ENCODE data around the gene KIF16B. TPM values are rescaled to one million over a fixed set of nuclear protein-coding genes. Genes with fewer than 3 reads are reported as not detected.

The KIF16B gene
- total RNA-seq, 1 experiment from 2014 or later = 7.6 TPM

DNA sequence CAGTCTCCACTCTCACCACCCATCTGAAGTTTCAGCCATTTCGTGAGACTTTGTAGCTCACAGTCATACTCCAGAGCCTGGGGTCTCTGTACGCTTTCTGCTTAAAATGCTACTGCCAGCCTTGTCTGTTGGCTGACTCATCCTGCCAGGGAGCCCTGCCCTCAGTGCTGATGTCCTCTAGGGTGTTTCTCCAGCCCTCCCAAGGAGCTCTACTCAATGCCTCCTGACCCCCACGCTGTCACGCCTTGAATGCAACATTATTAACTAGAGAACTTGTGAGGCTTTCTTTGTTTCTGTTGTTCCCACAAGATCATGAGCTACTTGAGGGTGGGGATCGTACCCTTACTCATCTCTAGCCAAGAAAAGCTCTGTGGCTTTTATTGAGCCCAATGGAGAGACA is 20.1 kb downstream of the KIF16B start (continued):
- TF ChIP-seq, protein P1, sequence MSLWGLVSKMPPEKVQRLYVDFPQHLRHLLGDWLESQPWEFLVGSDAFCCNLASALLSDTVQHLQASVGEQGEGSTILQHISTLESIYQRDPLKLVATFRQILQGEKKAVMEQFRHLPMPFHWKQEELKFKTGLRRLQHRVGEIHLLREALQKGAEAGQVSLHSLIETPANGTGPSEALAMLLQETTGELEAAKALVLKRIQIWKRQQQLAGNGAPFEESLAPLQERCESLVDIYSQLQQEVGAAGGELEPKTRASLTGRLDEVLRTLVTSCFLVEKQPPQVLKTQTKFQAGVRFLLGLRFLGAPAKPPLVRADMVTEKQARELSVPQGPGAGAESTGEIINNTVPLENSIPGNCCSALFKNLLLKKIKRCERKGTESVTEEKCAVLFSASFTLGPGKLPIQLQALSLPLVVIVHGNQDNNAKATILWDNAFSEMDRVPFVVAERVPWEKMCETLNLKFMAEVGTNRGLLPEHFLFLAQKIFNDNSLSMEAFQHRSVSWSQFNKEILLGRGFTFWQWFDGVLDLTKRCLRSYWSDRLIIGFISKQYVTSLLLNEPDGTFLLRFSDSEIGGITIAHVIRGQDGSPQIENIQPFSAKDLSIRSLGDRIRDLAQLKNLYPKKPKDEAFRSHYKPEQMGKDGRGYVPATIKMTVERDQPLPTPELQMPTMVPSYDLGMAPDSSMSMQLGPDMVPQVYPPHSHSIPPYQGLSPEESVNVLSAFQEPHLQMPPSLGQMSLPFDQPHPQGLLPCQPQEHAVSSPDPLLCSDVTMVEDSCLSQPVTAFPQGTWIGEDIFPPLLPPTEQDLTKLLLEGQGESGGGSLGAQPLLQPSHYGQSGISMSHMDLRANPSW (CRISPR knock-in tag; conservative IDR thresholded peaks at IDR 0.05; ENCODE audit: low read depth) = no peak
- TF ChIP-seq ZBTB21 (CRISPR knock-in tag; IDR thresholded peaks at IDR 0.05; ENCODE audit: borderline replicate concordance) (no peak), ZNF317 (CRISPR knock-in tag; IDR thresholded peaks at IDR 0.05; ENCODE audit: borderline replicate concordance, low read depth) (no peak)

DNA sequence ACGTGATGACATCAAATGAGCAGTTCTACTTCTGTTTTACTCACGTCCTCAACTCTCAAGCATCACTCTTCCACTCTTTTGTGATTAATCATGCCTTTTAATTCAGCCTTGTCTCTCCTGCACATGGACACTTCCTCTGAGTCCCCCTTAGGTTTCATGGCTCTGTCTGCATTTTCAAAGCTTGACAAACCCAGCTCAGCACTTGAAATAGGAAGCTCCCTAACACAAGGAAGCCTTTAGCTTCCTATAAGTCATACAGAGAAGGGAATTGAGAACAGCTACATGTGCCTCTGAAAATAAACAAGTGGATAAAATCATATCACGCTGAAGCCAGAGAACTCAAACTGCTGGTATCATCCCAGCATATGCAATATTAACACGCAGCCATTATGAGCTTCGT is 21.2 kb downstream of the KIF16B start:
- CTCF ChIA-PET = no interaction called here
- ATAC-seq = no peak
- no peak overlapping the region for H3K27ac Mint-ChIP-seq

DNA sequence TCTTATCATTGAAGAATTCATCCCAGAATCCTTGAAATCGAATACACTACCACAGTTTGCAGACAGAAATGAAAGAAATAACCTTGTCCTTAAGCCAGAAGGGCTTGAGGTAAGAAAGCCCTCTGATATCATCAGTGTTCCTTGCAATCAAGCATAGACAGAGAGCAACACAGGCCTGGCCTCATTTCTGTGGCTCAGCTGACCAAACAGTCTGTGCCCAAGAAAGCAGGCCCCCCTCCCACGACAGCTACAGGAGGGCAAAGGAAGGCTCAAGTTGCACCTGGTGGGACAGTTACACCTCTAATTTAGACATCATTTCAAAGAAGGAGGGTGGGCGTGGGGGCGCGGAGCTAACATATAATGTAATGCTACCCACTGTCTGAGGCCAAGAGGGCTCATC is 21.6 kb downstream of the KIF16B start:
- H3K4me3 Mint-ChIP-seq = no peak overlapping the region

More for the DNA sequence above, 21.2 kb downstream of the KIF16B start:
- no peak for DNase-seq (ENCODE audit: low spot score)
- POLR2A ChIA-PET = no interaction called here
- no peaks in the 10 kb centered on the region for H3K27me3 Mint-ChIP-seq (ENCODE audit: low read depth)
- peaks cover 17% of the 10 kb centered on the region for H3K9me3 Mint-ChIP-seq
- H3K4me3 Mint-ChIP-seq = no peak overlapping the region
- H3K36me3 Mint-ChIP-seq = peaks cover 10% of the 10 kb centered on the region
- TF ChIP-seq ZNF138 (CRISPR knock-in tag; conservative IDR thresholded peaks at IDR 0.05) = no peak
- no peak for TF ChIP-seq ZBTB21 (CRISPR knock-in tag; IDR thresholded peaks at IDR 0.05; ENCODE audit: borderline replicate concordance)
- no peak for TF ChIP-seq ZNF121 (CRISPR knock-in tag; IDR thresholded peaks at IDR 0.05)
- no peak for TF ChIP-seq ZNF671 (CRISPR knock-in tag; IDR thresholded peaks at IDR 0.05)
- TF ChIP-seq, protein P2, sequence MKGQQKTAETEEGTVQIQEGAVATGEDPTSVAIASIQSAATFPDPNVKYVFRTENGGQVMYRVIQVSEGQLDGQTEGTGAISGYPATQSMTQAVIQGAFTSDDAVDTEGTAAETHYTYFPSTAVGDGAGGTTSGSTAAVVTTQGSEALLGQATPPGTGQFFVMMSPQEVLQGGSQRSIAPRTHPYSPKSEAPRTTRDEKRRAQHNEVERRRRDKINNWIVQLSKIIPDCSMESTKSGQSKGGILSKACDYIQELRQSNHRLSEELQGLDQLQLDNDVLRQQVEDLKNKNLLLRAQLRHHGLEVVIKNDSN (CRISPR knock-in tag; IDR thresholded peaks at IDR 0.05) = no peak
- TF ChIP-seq, protein P3, sequence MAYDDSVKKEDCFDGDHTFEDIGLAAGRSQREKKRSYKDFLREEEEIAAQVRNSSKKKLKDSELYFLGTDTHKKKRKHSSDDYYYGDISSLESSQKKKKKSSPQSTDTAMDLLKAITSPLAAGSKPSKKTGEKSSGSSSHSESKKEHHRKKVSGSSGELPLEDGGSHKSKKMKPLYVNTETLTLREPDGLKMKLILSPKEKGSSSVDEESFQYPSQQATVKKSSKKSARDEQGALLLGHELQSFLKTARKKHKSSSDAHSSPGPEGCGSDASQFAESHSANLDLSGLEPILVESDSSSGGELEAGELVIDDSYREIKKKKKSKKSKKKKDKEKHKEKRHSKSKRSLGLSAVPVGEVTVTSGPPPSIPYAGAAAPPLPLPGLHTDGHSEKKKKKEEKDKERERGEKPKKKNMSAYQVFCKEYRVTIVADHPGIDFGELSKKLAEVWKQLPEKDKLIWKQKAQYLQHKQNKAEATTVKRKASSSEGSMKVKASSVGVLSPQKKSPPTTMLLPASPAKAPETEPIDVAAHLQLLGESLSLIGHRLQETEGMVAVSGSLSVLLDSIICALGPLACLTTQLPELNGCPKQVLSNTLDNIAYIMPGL (CRISPR knock-in tag; IDR thresholded peaks at IDR 0.05) = no peak
- TF ChIP-seq CREB1 (CRISPR knock-in tag; IDR thresholded peaks at IDR 0.05) = no peak
- TF ChIP-seq NFE2L1 (CRISPR knock-in tag; IDR thresholded peaks at IDR 0.05) = no peak
- TF ChIP-seq NR1H2 (CRISPR knock-in tag; IDR thresholded peaks at IDR 0.05) = no peak
- TF ChIP-seq, protein P4, sequence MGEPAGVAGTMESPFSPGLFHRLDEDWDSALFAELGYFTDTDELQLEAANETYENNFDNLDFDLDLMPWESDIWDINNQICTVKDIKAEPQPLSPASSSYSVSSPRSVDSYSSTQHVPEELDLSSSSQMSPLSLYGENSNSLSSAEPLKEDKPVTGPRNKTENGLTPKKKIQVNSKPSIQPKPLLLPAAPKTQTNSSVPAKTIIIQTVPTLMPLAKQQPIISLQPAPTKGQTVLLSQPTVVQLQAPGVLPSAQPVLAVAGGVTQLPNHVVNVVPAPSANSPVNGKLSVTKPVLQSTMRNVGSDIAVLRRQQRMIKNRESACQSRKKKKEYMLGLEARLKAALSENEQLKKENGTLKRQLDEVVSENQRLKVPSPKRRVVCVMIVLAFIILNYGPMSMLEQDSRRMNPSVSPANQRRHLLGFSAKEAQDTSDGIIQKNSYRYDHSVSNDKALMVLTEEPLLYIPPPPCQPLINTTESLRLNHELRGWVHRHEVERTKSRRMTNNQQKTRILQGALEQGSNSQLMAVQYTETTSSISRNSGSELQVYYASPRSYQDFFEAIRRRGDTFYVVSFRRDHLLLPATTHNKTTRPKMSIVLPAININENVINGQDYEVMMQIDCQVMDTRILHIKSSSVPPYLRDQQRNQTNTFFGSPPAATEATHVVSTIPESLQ (CRISPR knock-in tag; IDR thresholded peaks at IDR 0.05) = no peak
- no peak for TF ChIP-seq GRHL2 (CRISPR knock-in tag; IDR thresholded peaks at IDR 0.05; ENCODE audit: insufficient replicate concordance, severe bottlenecking)
- TF ChIP-seq CBFB (CRISPR knock-in tag; IDR thresholded peaks at IDR 0.05; ENCODE audit: low read depth) = no peak
- no peak for TF ChIP-seq ZNF423 (CRISPR knock-in tag; IDR thresholded peaks at IDR 0.05)
- TF ChIP-seq ELF4 (CRISPR knock-in tag; IDR thresholded peaks at IDR 0.05; ENCODE audit: low read depth) = no peak
- TF ChIP-seq FOXK1 (CRISPR knock-in tag; IDR thresholded peaks at IDR 0.05) = no peak
- no peak for TF ChIP-seq GABPB1 (CRISPR knock-in tag; IDR thresholded peaks at IDR 0.05)
- TF ChIP-seq, protein P5, sequence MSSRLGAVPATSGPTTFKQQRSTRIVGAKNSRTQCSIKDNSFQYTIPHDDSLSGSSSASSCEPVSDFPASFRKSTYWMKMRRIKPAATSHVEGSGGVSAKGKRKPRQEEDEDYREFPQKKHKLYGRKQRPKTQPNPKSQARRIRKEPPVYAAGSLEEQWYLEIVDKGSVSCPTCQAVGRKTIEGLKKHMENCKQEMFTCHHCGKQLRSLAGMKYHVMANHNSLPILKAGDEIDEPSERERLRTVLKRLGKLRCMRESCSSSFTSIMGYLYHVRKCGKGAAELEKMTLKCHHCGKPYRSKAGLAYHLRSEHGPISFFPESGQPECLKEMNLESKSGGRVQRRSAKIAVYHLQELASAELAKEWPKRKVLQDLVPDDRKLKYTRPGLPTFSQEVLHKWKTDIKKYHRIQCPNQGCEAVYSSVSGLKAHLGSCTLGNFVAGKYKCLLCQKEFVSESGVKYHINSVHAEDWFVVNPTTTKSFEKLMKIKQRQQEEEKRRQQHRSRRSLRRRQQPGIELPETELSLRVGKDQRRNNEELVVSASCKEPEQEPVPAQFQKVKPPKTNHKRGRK (CRISPR knock-in tag; IDR thresholded peaks at IDR 0.05; ENCODE audit: borderline replicate concordance) = no peak
- H3K4me1 Mint-ChIP-seq = peaks cover 37% of the 10 kb centered on the region

More for the DNA sequence above, 21.6 kb downstream of the KIF16B start:
- Mint-ChIP-seq H3K4me1 (peaks cover 37% of the 10 kb centered on the region), H3K36me3 (peaks cover 10% of the 10 kb centered on the region), H3K9me3 (peaks cover 17% of the 10 kb centered on the region), H3K27me3 (ENCODE audit: low read depth) (no peaks in the 10 kb centered on the region), H3K27ac (no peak overlapping the region)
- CTCF ChIA-PET = no interaction called here
- TF ChIP-seq OVOL2 (CRISPR knock-in tag; IDR thresholded peaks at IDR 0.05; ENCODE audit: borderline replicate concordance) = no peak
- TF ChIP-seq MXD4 (CRISPR knock-in tag; IDR thresholded peaks at IDR 0.05; ENCODE audit: borderline replicate concordance) = no peak
- TF ChIP-seq, protein P6, sequence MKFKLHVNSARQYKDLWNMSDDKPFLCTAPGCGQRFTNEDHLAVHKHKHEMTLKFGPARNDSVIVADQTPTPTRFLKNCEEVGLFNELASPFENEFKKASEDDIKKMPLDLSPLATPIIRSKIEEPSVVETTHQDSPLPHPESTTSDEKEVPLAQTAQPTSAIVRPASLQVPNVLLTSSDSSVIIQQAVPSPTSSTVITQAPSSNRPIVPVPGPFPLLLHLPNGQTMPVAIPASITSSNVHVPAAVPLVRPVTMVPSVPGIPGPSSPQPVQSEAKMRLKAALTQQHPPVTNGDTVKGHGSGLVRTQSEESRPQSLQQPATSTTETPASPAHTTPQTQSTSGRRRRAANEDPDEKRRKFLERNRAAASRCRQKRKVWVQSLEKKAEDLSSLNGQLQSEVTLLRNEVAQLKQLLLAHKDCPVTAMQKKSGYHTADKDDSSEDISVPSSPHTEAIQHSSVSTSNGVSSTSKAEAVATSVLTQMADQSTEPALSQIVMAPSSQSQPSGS (CRISPR knock-in tag; IDR thresholded peaks at IDR 0.05; ENCODE audit: borderline replicate concordance, low read depth) = no peak
- TF ChIP-seq, protein P7, sequence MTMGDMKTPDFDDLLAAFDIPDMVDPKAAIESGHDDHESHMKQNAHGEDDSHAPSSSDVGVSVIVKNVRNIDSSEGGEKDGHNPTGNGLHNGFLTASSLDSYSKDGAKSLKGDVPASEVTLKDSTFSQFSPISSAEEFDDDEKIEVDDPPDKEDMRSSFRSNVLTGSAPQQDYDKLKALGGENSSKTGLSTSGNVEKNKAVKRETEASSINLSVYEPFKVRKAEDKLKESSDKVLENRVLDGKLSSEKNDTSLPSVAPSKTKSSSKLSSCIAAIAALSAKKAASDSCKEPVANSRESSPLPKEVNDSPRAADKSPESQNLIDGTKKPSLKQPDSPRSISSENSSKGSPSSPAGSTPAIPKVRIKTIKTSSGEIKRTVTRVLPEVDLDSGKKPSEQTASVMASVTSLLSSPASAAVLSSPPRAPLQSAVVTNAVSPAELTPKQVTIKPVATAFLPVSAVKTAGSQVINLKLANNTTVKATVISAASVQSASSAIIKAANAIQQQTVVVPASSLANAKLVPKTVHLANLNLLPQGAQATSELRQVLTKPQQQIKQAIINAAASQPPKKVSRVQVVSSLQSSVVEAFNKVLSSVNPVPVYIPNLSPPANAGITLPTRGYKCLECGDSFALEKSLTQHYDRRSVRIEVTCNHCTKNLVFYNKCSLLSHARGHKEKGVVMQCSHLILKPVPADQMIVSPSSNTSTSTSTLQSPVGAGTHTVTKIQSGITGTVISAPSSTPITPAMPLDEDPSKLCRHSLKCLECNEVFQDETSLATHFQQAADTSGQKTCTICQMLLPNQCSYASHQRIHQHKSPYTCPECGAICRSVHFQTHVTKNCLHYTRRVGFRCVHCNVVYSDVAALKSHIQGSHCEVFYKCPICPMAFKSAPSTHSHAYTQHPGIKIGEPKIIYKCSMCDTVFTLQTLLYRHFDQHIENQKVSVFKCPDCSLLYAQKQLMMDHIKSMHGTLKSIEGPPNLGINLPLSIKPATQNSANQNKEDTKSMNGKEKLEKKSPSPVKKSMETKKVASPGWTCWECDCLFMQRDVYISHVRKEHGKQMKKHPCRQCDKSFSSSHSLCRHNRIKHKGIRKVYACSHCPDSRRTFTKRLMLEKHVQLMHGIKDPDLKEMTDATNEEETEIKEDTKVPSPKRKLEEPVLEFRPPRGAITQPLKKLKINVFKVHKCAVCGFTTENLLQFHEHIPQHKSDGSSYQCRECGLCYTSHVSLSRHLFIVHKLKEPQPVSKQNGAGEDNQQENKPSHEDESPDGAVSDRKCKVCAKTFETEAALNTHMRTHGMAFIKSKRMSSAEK (CRISPR knock-in tag; IDR thresholded peaks at IDR 0.05; ENCODE audit: borderline replicate concordance) = no peak
- no peak for ATAC-seq
- DNase-seq (ENCODE audit: low spot score) = no peak
- POLR2A ChIA-PET = no interaction called here

Measured in WTC11 (cell line).